GM21447 (cell line): ENCODE measurements around the gene KRT2.

Experiments
- ATAC-seq: cut with Tn5 transposase; IDR thresholded peaks from one replicate; pipeline ENCODE4 v1.9.1; 2021; ENCODE audit not compliant: unreplicated experiment

KRT2 gene

GRCh38 chr12:52651726-52652261, at the start of gene KRT2:
TSS of gene KRT2 (minus strand) at chr12:52652211. CDS start at chr12:52652142, 69 bp downstream.
- no peak for ATAC-seq

GRCh38 chr12:52701281-52701680, 49.3 kb upstream of the KRT2 start:
- ATAC-seq: no peak

- ATAC-seq: no peak
These were observed 47.9 kb upstream of the KRT2 start for GRCh38 chr12:52699960-52700359.

- no peak for ATAC-seq
These were observed 47.4 kb upstream of the KRT2 start for GRCh38 chr12:52699373-52699772.

GRCh38 chr12:52698651-52699340, 46.8 kb upstream of the KRT2 start:
- no peak for ATAC-seq

- no peak for ATAC-seq
These were observed 45.1 kb upstream of the KRT2 start for GRCh38 chr12:52697058-52697582.

GRCh38 chr12:52696588-52696987, 44.6 kb upstream of the KRT2 start:
- no peak for ATAC-seq

- ATAC-seq: no peak
These were observed 43.0 kb upstream of the KRT2 start for GRCh38 chr12:52695039-52695438.

GRCh38 chr12:52694151-52694550, 42.1 kb upstream of the KRT2 start:
- no peak for ATAC-seq

GRCh38 chr12:52693261-52693660, 41.2 kb upstream of the KRT2 start:
- ATAC-seq: no peak

GRCh38 chr12:52692254-52692653, 40.2 kb upstream of the KRT2 start:
- no peak for ATAC-seq

GRCh38 chr12:52691841-52692150, 39.8 kb upstream of the KRT2 start:
- no peak for ATAC-seq

- no peak for ATAC-seq
These were observed 39.2 kb upstream of the KRT2 start for GRCh38 chr12:52691076-52691840.

- ATAC-seq: no peak
These were observed 38.5 kb upstream of the KRT2 start for GRCh38 chr12:52690351-52691075.

GRCh38 chr12:52689936-52690335, 37.9 kb upstream of the KRT2 start:
- ATAC-seq: no peak

- no peak for ATAC-seq
These were observed 37.2 kb upstream of the KRT2 start for GRCh38 chr12:52689239-52689638.

- ATAC-seq: no peak
These were observed 36.5 kb upstream of the KRT2 start for GRCh38 chr12:52688481-52688880.

- no peak for ATAC-seq
These were observed 35.7 kb upstream of the KRT2 start for GRCh38 chr12:52687497-52688385.

GRCh38 chr12:52686756-52687487, 34.9 kb upstream of the KRT2 start:
- no peak for ATAC-seq

- ATAC-seq: no peak
These were observed 34.1 kb upstream of the KRT2 start for GRCh38 chr12:52686063-52686462.
